Measurements from ENCODE around the gene FABP3.

Gene FABP3

DNA sequence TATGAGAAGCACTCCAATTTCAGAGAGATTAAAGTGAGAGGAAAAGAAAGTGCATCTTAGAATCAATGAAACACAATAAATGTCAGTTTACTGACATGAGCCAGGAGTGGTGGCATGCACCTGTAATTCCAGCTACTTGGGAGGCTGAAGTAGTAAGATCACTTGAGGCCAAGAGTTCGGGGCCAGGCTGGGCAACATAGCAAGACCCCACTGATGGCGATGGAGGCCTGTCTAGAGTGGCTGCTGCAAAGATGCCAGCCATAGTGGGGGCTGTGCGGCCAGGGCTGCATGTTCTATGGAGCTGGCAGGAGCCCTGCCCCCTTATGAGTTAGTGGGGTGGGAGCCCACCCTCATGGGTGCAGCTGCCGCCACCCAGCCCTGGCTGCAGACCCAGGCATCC lies 48.8 kb downstream of the FABP3 start:
- H3K4me2 ChIP-seq (ENCODE audit: low read length), result no peak overlapping the region
- no peak overlapping the region for H2AFZ ChIP-seq
- no peak overlapping the region for H3K4me3 ChIP-seq (ENCODE audit: low read depth, low read length)
- H3K9me3 ChIP-seq (ENCODE audit: control insufficient read depth, low read length), result no peaks in the 10 kb centered on the region
- no peaks in the 10 kb centered on the region for H3K4me1 ChIP-seq
- no peaks in the 10 kb centered on the region for H3K36me3 ChIP-seq (ENCODE audit: control insufficient read depth, insufficient read depth, low read length)
- TF ChIP-seq, protein P1, sequence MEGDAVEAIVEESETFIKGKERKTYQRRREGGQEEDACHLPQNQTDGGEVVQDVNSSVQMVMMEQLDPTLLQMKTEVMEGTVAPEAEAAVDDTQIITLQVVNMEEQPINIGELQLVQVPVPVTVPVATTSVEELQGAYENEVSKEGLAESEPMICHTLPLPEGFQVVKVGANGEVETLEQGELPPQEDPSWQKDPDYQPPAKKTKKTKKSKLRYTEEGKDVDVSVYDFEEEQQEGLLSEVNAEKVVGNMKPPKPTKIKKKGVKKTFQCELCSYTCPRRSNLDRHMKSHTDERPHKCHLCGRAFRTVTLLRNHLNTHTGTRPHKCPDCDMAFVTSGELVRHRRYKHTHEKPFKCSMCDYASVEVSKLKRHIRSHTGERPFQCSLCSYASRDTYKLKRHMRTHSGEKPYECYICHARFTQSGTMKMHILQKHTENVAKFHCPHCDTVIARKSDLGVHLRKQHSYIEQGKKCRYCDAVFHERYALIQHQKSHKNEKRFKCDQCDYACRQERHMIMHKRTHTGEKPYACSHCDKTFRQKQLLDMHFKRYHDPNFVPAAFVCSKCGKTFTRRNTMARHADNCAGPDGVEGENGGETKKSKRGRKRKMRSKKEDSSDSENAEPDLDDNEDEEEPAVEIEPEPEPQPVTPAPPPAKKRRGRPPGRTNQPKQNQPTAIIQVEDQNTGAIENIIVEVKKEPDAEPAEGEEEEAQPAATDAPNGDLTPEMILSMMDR (IDR thresholded peaks at IDR 0.05), result no peak
- H3K27me3 ChIP-seq (ENCODE audit: control insufficient read depth, insufficient read depth, low read length), result no peaks in the 10 kb centered on the region
- H3K9ac ChIP-seq, result no peak overlapping the region
- no peak overlapping the region for H3K27ac ChIP-seq
- H3K79me2 ChIP-seq, result no peaks in the 10 kb centered on the region

DNA sequence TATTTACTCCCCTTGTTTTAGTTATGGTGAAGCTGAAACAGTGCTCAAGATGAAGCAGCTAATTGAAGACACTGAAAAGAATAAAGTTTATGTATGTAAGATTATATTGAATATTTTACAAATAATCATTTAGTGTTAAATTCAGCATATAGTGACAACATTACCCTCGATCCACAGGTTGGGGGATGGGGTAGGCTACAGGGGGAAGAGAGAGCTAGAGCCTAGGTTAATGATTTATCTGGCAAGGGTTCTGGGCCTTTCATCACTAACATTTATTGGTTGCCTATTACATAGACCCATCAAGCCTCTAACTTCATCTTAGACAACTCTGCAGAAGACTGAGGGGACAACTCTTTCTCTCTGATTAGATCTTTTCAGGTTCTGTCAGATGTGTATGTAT lies 54.7 kb downstream of the FABP3 start:
- Histone ChIP-seq H3K36me3 (ENCODE audit: control insufficient read depth, insufficient read depth, low read length) (no peaks in the 10 kb centered on the region), H3K27me3 (ENCODE audit: control insufficient read depth, insufficient read depth, low read length) (no peaks in the 10 kb centered on the region), H3K79me2 (no peaks in the 10 kb centered on the region), H3K4me1 (no peaks in the 10 kb centered on the region), H3K9ac (no peak overlapping the region), H3K9me3 (ENCODE audit: control insufficient read depth, low read length) (no peaks in the 10 kb centered on the region), H2AFZ (no peak overlapping the region), H3K4me3 (ENCODE audit: low read depth, low read length) (no peak overlapping the region), H3K27ac (no peak overlapping the region), H3K4me2 (ENCODE audit: low read length) (no peak overlapping the region)
- TF ChIP-seq, protein P1 (IDR thresholded peaks at IDR 0.05), result no peak

DNA sequence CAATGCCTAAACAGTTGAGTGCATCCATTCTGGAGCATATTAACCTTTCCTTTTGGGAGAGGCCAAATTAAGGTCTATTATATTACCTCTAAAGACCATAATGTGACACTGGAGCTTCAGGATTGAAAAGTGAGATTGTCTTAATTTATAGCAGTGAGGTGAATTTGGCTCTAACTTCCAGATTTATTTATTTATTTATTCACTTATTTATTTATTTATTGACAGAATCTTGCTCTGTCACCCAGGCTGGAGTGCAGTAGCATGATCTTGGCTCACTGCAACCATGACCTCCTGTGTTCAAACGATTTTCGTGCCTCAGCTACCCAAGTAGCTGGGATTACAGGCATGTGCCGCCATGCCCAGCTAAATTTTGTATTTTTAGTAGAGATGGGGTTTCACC lies 57.0 kb downstream of the FABP3 start:
- no peaks in the 10 kb centered on the region for H3K36me3 ChIP-seq (ENCODE audit: control insufficient read depth, insufficient read depth, low read length)
- no peaks in the 10 kb centered on the region for H3K9me3 ChIP-seq (ENCODE audit: control insufficient read depth, low read length)

More for the DNA sequence above, 57.0 kb downstream of the FABP3 start:
- no peak overlapping the region for H3K4me3 ChIP-seq (ENCODE audit: low read depth, low read length)
- no peak overlapping the region for H3K27ac ChIP-seq
- H3K79me2 ChIP-seq, result no peaks in the 10 kb centered on the region
- no peaks in the 10 kb centered on the region for H3K27me3 ChIP-seq (ENCODE audit: control insufficient read depth, insufficient read depth, low read length)
- TF ChIP-seq, protein P1 (IDR thresholded peaks at IDR 0.05), result no peak
- H3K4me2 ChIP-seq (ENCODE audit: low read length), result no peak overlapping the region
- H3K4me1 ChIP-seq, result no peaks in the 10 kb centered on the region
- no peak overlapping the region for H2AFZ ChIP-seq
- H3K9ac ChIP-seq, result no peak overlapping the region

All from parathyroid adenoma (tissue), 2 donors.